Thoracic aorta (tissue), 2 donors: ENCODE results near the gene KCNQ4. TPM values are rescaled to one million over a fixed set of nuclear protein-coding genes. Genes with fewer than 3 reads are reported as not detected.

Source experiments
- ATAC-seq: fragments of 150-250 bp; one replicate; pipeline ENCODE4 v1.8.0; 2017; ENCODE audit warnings: low read depth; ENCODE audit not compliant: insufficient number of reproducible peaks, low FRiP score
- DNase-seq: peaks from one replicate; pipeline ENCODE4 v3.0.0-alpha.2; 2020; ENCODE audit warnings: low spot score
- H3K27ac ChIP-seq, 2 donors: fragments of 200-600 bp; sonication (generic); 1 replicate in 1 of 2; 2 replicates in 1 of 2; pipeline ENCODE4 v1.5.1; 2016; ENCODE audit warnings: mild to moderate bottlenecking in 2 of 2, moderate library complexity in 2 of 2
- H3K27me3 ChIP-seq: fragments of 200-600 bp; sonication (generic); replicated peaks from 2 replicates; pipeline ENCODE4 v1.6.0; 2016; ENCODE audit warnings: mild to moderate bottlenecking; ENCODE audit not compliant: insufficient read depth
- H3K36me3 ChIP-seq: fragments of 200-600 bp; sonication (generic); one replicate; pipeline ENCODE4 v1.5.1; 2016
- H3K4me1 ChIP-seq, 2 donors: fragments of 200-600 bp; sonication (generic); 1 replicate in 1 of 2; 2 replicates in 1 of 2; pipeline versions ENCODE4 v1.5.1 to v1.6.0; 2016; ENCODE audit warnings: low read depth in 2 of 2, mild to moderate bottlenecking in 1 of 2; ENCODE audit not compliant: control insufficient read depth in 1 of 2
- H3K4me3 ChIP-seq: fragments of 200-600 bp; sonication (generic); 2 replicates; pipeline ENCODE4 v1.5.1; 2016; ENCODE audit warnings: mild to moderate bottlenecking
- H3K9me3 ChIP-seq: fragments of 200-600 bp; sonication (generic); 2 replicates; pipeline ENCODE4 v1.5.1; 2016
- CTCF ChIP-seq: fragments of 200-600 bp; sonication (generic); IDR thresholded peaks from one replicate; pipeline ENCODE4 v1.5.1; 2019; ENCODE audit warnings: antibody characterized with exemption
- total RNA-seq, 2 donors: library from RNA; depleted of rRNA; stranded (reverse); fragments of >200 nt; gene quantifications; one replicate each; pipeline versions ENCODE4 v1.1.0 to v1.2.3, GENCODE V29; 2016

Gene KCNQ4
- total RNA-seq, 2 donors from 2014 or later = 5.7 to 11.5 TPM

DNA sequence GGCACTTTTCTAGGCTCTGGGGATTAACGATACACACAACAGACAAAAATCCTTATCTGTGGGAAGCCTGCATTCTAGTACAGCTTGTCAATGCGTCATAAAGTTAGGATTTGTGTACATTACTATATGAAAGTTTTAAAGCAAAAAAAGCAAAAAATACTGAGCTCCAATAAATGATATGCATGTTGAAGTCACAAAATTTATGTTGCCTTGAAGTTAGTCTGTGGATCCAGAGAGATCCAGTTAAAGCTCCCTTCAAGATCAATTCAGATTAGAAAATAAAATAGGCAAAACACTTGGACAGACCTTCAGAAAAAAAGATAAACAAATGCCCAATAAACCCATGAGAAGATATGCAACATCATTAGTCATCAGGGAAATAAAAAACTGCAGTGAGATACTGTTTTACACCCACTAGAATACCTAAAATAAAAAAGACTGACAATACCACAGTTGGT is 33.1 kb upstream of the KCNQ4 start:
- TF ChIP-seq CTCF = no peak
- H3K27me3 ChIP-seq = no peaks in the 10 kb centered on the region
- no peaks in the 10 kb centered on the region for H3K4me1 ChIP-seq
- ATAC-seq = no peak
- no peak for DNase-seq
- H3K27ac ChIP-seq = no peak overlapping the region
- peaks cover 29% of the 10 kb centered on the region for H3K36me3 ChIP-seq
- H3K4me3 ChIP-seq = no peak overlapping the region
- no peaks in the 10 kb centered on the region for H3K9me3 ChIP-seq

DNA sequence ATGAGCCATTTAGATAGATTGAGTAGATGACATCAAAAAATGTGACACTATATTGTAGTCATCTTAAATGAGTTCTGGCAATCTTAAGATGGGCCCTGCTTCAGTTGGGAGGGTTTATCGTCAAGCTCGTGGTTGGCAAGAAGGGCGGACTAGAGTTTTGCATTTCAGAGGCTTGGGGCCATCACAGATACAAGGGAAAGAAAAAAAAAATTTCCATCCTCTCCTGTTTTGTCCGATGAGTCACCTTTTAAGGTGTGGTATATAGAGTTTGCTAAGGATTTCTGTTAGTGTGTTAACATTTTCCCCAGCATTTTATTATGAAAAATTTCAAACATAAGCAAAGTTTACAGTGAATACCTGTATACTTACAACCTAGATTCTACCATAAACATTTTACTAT is 31.8 kb upstream of the KCNQ4 start:
- H3K4me3 ChIP-seq = no peak overlapping the region
- TF ChIP-seq CTCF = no peak
- DNase-seq = no peak
- no peak for ATAC-seq
- H3K4me1 ChIP-seq = no peaks in the 10 kb centered on the region
- H3K27ac ChIP-seq = no peak overlapping the region
- H3K9me3 ChIP-seq = no peaks in the 10 kb centered on the region
- H3K36me3 ChIP-seq = peaks cover 29% of the 10 kb centered on the region
- H3K27me3 ChIP-seq = no peaks in the 10 kb centered on the region

GRCh38 chr1:40753142-40753882 is 30.3 kb upstream of the KCNQ4 start:
- Histone ChIP-seq H3K27ac (no peak overlapping the region), H3K27me3 (no peaks in the 10 kb centered on the region), H3K4me3 (no peak overlapping the region), H3K4me1 (no peaks in the 10 kb centered on the region), H3K9me3 (no peaks in the 10 kb centered on the region), H3K36me3 (peaks cover 33% of the 10 kb centered on the region)
- TF ChIP-seq CTCF = no peak
- ATAC-seq = no peak
- DNase-seq = no peak

DNA sequence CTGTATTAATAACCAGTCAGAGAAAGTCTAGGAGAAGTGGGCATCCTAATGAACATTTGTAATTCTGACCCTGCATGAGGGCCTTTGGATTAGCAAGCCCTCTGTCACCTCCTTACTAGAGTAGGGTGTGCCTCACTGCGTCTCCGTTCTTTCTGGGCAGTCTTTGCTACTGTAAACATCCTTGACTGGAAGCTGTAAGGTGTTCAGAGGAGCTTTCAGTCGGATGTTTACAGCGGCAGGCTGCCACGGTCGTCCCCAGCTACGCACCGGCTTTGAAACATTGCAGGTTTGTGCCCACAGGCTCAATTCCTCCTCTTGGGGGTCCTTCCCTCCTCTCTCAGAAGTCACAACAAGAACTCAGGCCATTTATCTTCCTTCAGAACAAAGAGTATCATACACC is 29.4 kb upstream of the KCNQ4 start:
- Histone ChIP-seq H3K4me3 (no peak overlapping the region), H3K9me3 (no peaks in the 10 kb centered on the region), H3K27me3 (no peaks in the 10 kb centered on the region), H3K4me1 (no peaks in the 10 kb centered on the region), H3K27ac (no peak overlapping the region), H3K36me3 (peaks cover 31% of the 10 kb centered on the region)
- DNase-seq (no peak), ATAC-seq (no peak)
- TF ChIP-seq CTCF = no peak

- no peak for ATAC-seq
- Histone ChIP-seq H3K27me3 (no peaks in the 10 kb centered on the region), H3K27ac (no peak overlapping the region), H3K4me1 (no peaks in the 10 kb centered on the region), H3K4me3 (no peak overlapping the region), H3K9me3 (no peaks in the 10 kb centered on the region), H3K36me3 (peaks cover 25% of the 10 kb centered on the region)
- DNase-seq = no peak
- TF ChIP-seq CTCF = no peak
Measured at GRCh38 chr1:40755067-40755466, 28.5 kb upstream of the KCNQ4 start.
